NCI-H345 (cell line): Measurements from ENCODE around the gene SNX21.
"Not testable (repeated sequence)": the region's sequence is repeated elsewhere in the genome, so short reads cannot be mapped to it uniquely, and the experiment has no call there.

ENCODE experiments used
- DNase-seq: peaks from one replicate; lab custom pipeline; 2025; lab: John Stamatoyannopoulos, UW

SNX21 gene, protein sequence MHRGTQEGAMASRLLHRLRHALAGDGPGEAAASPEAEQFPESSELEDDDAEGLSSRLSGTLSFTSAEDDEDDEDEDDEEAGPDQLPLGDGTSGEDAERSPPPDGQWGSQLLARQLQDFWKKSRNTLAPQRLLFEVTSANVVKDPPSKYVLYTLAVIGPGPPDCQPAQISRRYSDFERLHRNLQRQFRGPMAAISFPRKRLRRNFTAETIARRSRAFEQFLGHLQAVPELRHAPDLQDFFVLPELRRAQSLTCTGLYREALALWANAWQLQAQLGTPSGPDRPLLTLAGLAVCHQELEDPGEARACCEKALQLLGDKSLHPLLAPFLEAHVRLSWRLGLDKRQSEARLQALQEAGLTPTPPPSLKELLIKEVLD

DNA sequence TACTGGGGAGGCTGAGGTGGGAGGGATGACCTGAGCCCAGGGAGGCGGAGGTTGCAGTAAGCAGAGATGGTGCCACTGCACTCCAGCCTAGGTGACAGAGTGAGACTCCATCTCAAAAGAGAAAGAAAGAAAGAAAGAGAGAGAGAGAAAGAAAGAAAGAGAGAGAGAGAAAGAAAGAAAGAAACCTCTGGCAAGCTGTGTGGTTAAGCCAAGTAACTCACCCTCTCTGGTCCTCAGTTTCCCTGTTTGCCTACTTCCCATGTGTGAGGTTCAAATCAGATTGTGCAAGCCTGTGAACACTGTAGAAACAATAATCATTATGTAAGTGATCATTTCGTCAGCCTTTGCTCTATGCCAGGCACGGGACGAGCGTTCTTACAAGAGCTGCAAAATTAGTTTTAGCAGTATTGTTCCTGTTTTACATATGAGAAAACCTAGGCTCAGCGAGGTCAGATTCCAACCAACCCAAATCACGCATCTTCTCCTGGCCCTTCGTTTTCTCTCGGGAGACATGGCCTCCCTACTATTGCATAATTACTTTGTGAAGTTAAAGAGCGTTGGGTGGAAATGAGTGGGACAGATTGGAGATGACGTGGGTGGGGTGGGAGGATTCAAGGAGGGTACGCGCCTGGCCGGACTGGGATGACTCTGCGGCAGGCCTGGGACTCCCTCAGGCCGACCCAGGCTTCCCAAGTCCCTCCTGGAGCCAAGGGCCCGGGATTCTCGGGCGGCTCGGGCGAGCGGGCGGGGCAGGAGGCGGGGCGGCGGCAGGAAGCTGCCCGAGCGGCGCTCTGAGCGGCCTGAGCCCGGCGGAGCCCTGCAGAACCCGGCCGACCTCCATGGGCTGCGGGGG lies at the start of gene SNX21:
Gene SNX21, plus strand, starts transcription at position 770 of the 853 bp plus-strand sequence. CDS start 121 bp downstream, outside the sequence.
- DNase-seq: peak; percentile 74

- no peak for DNase-seq
Measured at GRCh38 chr20:45788351-45788750, 45.2 kb upstream of the SNX21 start.

- DNase-seq: no peak
Measured at GRCh38 chr20:45792317-45793118, 41.1 kb upstream of the SNX21 start.

- no peak for DNase-seq
Measured at GRCh38 chr20:45796337-45797065, 37.1 kb upstream of the SNX21 start.

GRCh38 chr20:45797510-45797909 lies 36.1 kb upstream of the SNX21 start:
- DNase-seq: not testable (repeated sequence)

DNA sequence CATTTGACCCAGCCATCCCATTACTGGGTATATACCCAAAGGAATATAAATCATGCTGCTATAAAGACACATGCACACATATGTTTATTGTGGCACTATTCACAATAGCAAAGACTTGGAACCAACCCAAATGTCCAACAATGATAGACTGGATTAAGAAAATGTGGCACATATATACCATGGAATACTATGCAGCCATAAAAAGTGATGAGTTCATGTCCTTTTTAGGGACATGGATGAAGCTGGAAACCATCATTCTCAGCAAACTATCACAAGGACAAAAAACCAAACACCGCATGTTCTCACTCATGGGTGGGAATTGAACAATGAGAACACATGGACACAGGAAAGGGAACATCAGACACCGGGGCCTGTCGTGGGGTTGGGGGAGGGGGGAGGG lies 35.6 kb upstream of the SNX21 start:
- DNase-seq: not testable (repeated sequence)

- DNase-seq: peak; percentile 63
Measured at GRCh38 chr20:45798935-45799642, 34.5 kb upstream of the SNX21 start.

DNA sequence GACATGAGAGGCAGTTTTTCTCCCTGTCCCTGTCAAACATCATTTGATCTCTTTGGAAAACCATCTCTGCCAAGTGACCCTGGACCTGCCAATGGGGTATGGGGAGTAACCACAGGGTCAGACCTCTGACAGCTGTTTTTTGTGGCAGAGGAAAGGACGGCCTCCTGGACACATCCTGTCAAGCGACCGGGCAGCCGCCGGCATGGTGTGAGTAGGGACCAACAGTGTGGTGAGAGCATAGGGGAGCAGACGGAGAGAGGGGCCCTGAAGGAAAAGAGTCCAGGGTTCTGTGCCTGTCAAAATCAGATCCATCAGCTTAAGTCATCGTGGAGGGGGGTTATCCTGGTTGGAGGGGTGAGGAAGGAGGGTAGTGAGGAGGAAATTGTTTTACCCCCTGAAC lies 31.7 kb upstream of the SNX21 start:
- DNase-seq: no peak

- no peak for DNase-seq
Measured at GRCh38 chr20:45810191-45810970, 23.2 kb upstream of the SNX21 start.

DNA sequence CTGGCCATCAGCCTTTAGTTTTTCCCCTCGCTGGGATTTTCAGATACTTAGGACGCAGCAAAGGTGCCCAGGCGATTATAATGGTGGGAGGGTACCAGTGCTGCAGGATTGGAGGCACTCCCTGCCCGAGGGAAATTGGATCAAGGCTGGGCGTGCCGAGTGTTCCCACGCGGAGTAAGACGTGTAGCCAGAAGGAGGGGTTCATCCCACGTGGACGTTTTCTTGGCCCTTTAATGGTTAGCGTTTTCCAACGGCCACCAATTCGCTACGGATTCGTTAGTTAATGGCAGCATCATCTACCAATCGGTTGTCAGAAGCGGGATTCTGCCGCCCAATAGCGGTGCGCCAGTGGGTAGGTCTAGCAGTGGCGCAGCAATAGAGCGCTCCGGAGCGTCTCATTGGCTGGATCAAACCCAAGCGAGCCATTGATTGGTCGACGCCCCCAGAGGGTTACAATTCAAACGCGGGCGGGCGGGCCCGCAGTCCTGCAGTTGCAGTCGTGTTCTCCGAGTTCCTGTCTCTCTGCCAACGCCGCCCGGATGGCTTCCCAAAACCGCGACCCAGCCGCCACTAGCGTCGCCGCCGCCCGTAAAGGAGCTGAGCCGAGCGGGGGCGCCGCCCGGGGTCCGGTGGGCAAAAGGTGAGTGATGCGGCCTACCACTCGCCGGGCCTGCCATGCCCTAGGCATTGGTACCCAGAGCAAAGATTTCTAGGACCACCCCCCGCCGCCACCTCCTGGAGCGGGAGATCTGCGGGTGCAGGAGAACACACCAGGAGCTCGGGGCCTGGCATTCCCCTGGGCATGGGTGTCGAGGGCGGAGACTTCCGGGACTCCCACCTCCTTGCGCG lies 21.2 kb upstream of the SNX21 start, which contains the start of gene UBE2C:
Gene UBE2C, plus strand, starts transcription at position 488 of the 849 bp plus-strand sequence. Its CDS starts 52 bp downstream, at position 540.
- DNase-seq: peak; percentile 100

- DNase-seq: peak; percentile 36
Measured at GRCh38 chr20:45813006-45813340, 20.6 kb upstream of the SNX21 start.

GRCh38 chr20:45813489-45813888 lies 20.1 kb upstream of the SNX21 start:
- no peak for DNase-seq

GRCh38 chr20:45814314-45814713 lies 19.3 kb upstream of the SNX21 start:
- DNase-seq: no peak

GRCh38 chr20:45816951-45817350 lies 16.6 kb upstream of the SNX21 start:
- no peak for DNase-seq

- no peak for DNase-seq
Measured at GRCh38 chr20:45817376-45818194, 16.0 kb upstream of the SNX21 start.

DNA sequence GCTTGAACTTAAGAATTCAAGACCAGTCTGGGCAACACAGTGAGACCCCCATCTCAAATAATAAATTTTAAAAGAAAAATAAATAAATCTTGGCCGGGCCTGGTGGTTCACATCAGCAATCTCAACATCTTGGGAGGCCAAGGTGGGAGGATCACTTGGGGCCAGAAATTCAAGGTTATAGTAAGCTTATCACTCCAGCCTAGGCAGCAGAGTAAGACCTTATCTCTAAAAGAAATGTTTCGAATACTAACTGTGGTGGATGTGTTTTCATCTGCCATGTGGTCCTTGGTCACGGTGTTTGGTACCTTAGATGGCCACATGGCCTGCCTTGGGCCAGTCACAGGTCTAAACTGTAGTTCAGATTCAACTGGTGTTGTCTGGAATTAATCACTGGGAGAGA lies 15.4 kb upstream of the SNX21 start:
- DNase-seq: no peak

GRCh38 chr20:45819466-45819865 lies 14.1 kb upstream of the SNX21 start:
- DNase-seq: no peak

DNA sequence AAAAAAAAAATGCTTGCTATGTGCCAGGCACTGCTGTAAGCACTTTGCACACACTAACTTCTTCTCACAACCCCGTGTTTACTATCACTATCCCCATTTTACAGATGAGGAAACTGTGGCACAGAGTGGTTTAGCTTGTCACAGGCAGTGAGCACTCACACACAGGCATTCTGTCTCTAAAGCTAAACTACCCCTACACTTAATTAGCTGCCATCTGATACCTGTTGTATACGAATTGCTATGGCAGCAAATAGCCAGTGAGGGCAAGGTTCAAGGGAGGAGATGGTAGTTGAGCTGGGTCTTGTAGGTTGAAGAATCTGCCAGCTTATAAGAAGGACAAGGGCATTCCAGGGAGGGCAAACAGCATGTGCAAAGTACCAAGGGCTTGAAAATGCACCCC lies 11.7 kb upstream of the SNX21 start:
- no peak for DNase-seq
